Lower leg skin (tissue), 3 donors: Measurements from ENCODE around the gene EIF5A2.

Experiments
- POLR2A ChIP-seq, 2 donors: fragments of 450-650 bp; IDR thresholded peaks; one replicate each; pipeline ENCODE4 v1.6.1; 2016 to 2017; ENCODE audit warnings: antibody characterized with exemption in 2 of 2, mild to moderate bottlenecking in 1 of 2, moderate library complexity in 1 of 2
- TF ChIP-seq, protein P1 (sequence below), 3 donors: fragments of 450-650 bp; IDR thresholded peaks; one replicate each; pipeline ENCODE4 v1.5.1; 2016; ENCODE audit warnings: antibody characterized with exemption in 3 of 3, mild to moderate bottlenecking in 3 of 3, moderate library complexity in 2 of 3

DNA sequence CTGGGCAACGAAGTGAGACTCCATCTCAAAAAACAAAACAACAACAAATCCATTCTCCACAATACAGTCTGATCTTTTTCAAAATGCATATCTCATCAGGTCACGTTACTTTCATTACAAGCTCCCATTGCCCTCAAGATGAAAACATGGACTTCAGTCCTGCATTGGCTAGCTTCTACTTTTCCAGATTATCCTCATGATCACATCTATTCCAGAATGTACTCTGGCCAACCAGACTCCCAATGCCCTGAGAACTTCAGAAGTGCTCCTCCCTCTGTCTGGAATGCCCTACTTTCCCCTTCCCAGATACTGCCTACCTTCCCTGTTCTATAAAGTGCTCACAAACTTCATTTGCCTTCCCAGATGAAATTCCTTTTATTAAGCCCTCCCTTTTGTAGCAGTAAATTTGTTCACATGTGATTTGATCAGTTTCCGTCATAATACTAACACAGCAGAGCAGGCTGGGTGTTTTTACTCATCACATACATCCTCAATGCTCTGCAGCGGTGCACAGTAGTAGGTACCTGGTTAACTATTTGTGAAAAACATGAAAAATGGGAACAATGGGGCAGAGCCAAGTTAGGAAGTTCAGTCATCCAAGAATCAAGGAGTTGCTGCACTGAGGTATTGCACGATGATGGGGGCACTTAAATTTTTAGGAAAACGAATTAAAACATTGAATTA, 43.8 kb downstream of the EIF5A2 start:
- TF ChIP-seq, protein P1, sequence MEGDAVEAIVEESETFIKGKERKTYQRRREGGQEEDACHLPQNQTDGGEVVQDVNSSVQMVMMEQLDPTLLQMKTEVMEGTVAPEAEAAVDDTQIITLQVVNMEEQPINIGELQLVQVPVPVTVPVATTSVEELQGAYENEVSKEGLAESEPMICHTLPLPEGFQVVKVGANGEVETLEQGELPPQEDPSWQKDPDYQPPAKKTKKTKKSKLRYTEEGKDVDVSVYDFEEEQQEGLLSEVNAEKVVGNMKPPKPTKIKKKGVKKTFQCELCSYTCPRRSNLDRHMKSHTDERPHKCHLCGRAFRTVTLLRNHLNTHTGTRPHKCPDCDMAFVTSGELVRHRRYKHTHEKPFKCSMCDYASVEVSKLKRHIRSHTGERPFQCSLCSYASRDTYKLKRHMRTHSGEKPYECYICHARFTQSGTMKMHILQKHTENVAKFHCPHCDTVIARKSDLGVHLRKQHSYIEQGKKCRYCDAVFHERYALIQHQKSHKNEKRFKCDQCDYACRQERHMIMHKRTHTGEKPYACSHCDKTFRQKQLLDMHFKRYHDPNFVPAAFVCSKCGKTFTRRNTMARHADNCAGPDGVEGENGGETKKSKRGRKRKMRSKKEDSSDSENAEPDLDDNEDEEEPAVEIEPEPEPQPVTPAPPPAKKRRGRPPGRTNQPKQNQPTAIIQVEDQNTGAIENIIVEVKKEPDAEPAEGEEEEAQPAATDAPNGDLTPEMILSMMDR (IDR thresholded peaks at IDR 0.05), result no peak
- no peak for TF ChIP-seq POLR2A (IDR thresholded peaks at IDR 0.05)
